ENCODE data around the gene TOX2. TPM values are rescaled to one million over a fixed set of nuclear protein-coding genes. Genes with fewer than 3 reads are reported as not detected.

The TOX2 gene
- total RNA-seq (2014; rRNA removed) (0.98 and 1.8 TPM in 2 replicates), Bru-seq, nascent RNA (percentile 26 among the genes with signal in this experiment), BruChase-seq, experiment 1, labeled RNA remaining after a 6-hour chase (percentile 12 among the genes with signal in this experiment), BruChase-seq, experiment 2, labeled RNA remaining after a 2-hour chase (percentile 19 among the genes with signal in this experiment)
- long read RNA-seq, partial matches to known transcripts: 0 of 1 reads
- long read RNA-seq, other reads (novel, unspliced or antisense): 1 of 1 reads

GRCh38 chr20:43914311-43915210, at the start of gene TOX2:
Gene TOX2 (plus strand): TSS chr20:43914852. CDS start chr20:43914892, 40 bp downstream.
- H3K27ac ChIP-seq (ENCODE audit: low read length): no peak within 1 kb of the TSS
- ChIA-PET POLR2A (ENCODE audit: unreplicated experiment) (no interaction called here), CTCF (no interaction called here)
- no TSS peak for BruUV-seq (replicated peaks)
- H3K79me2 ChIP-seq (ENCODE audit: low read length): no peaks in the 10 kb centered on the region
- H4K20me1 ChIP-seq (ENCODE audit: low read length): no peaks in the 10 kb centered on the region
- no peaks in the 10 kb centered on the region for H3K9me2 ChIP-seq (replicated peaks; ENCODE audit: low read length)
- DNase-seq (no peak), ATAC-seq (peak; percentile 18; the same call in 1 of the 2 replicates)
- peaks cover 4% of the 10 kb centered on the region; the same call in 1 of the 2 replicates for H3K36me3 ChIP-seq (ENCODE audit: low read depth, low read length)
- H3K9me3 ChIP-seq (ENCODE audit: low read length): peaks cover 16% of the 10 kb centered on the region
- peak within 1 kb of the TSS; percentile 60 for H3K4me3 ChIP-seq (ENCODE audit: low read length)
- peaks cover 16% of the 10 kb centered on the region for H3K27me3 ChIP-seq (ENCODE audit: low read length)
- no peaks in the 10 kb centered on the region for H3F3A ChIP-seq (ENCODE audit: low read length, unreplicated experiment)
- no peak within 1 kb of the TSS for H3K9ac ChIP-seq (ENCODE audit: low read length)
- peaks cover 7% of the 10 kb centered on the region; the same call in 1 of the 2 replicates for H3K4me1 ChIP-seq (ENCODE audit: insufficient read depth, low read length)
- H3K4me2 ChIP-seq (ENCODE audit: low read length): peak within 1 kb of the TSS; percentile 77
- peak within 1 kb of the TSS; percentile 42 for H2AFZ ChIP-seq (ENCODE audit: low read length)
- intact Hi-C loops (cut with micrococcal nuclease): no loop called here
- TF ChIP-seq EZH2 (IDR thresholded peaks at IDR 0.05; ENCODE audit: low read length, unreplicated experiment) (no peak), EZH2phosphoT487 (IDR thresholded peaks at IDR 0.05; ENCODE audit: borderline replicate concordance, low read length) (no peak), CTCF (conservative IDR thresholded peaks at IDR 0.05; ENCODE audit: low read depth, low read length) (no peak)

GRCh38 chr20:43868091-43868490, 46.6 kb upstream of the TOX2 start:
- ChIA-PET CTCF (interaction anchor here (0.7 kb wide), 1 partner anchor 603 kb away, joined by 3 read pairs; no protein-coding TSS in a partner anchor), POLR2A (ENCODE audit: unreplicated experiment) (no interaction called here)
- H3K27me3 ChIP-seq (ENCODE audit: low read length): no peaks in the 10 kb centered on the region
- no peak overlapping the region for H2AFZ ChIP-seq (ENCODE audit: low read length)
- no peaks in the 10 kb centered on the region for H3K9me3 ChIP-seq (ENCODE audit: low read length)
- no peaks in the 10 kb centered on the region for H3K4me1 ChIP-seq (ENCODE audit: insufficient read depth, low read length)
- H3K4me3 ChIP-seq (ENCODE audit: low read length): no peak overlapping the region
- H3K27ac ChIP-seq (ENCODE audit: low read length): no peak overlapping the region
- no peaks in the 10 kb centered on the region for H3K9me2 ChIP-seq (replicated peaks; ENCODE audit: low read length)
- no peaks in the 10 kb centered on the region for H3K79me2 ChIP-seq (ENCODE audit: low read length)
- H3K36me3 ChIP-seq (ENCODE audit: low read depth, low read length): no peaks in the 10 kb centered on the region
- no peaks in the 10 kb centered on the region for H4K20me1 ChIP-seq (ENCODE audit: low read length)
- no peak for DNase-seq
- no TSS peak for BruUV-seq (replicated peaks)
- ATAC-seq: no peak
- no peak overlapping the region for H3K4me2 ChIP-seq (ENCODE audit: low read length)
- intact Hi-C loops (cut with micrococcal nuclease): no loop called here
- no peak for TF ChIP-seq EZH2 (IDR thresholded peaks at IDR 0.05; ENCODE audit: low read length, unreplicated experiment)
- no peak for TF ChIP-seq CTCF (conservative IDR thresholded peaks at IDR 0.05; ENCODE audit: low read depth, low read length)
- TF ChIP-seq EZH2phosphoT487 (IDR thresholded peaks at IDR 0.05; ENCODE audit: borderline replicate concordance, low read length): no peak
- H3F3A ChIP-seq (ENCODE audit: low read length, unreplicated experiment): no peaks in the 10 kb centered on the region
- no peak overlapping the region for H3K9ac ChIP-seq (ENCODE audit: low read length)

Measured in PC-3 (cell line).